Panc1 (cell line): ENCODE measurements around the gene USP49. TPM values are rescaled to one million over a fixed set of nuclear protein-coding genes. Genes with fewer than 3 reads are reported as not detected.

Source experiments
- ATAC-seq: fragments of 200-7000 bp; cut with Tn5 transposase; 2 replicates; pipeline ENCODE4 v1.9.1; 2020; ENCODE audit warnings: mild to moderate bottlenecking, moderate library complexity
- BruUV-seq: library from RNA; stranded (reverse); fragments of 400-500 nt; replicated peaks from 2 replicates; lab custom pipeline; 2021; lab: Mats Ljungman, UMichigan
- CTCF ChIA-PET: fragments of 300-600 bp; sonication (Branson Sonifier 250); formaldehyde crosslinking; loops from one replicate; lab custom pipeline; 2022; ENCODE audit warnings: antibody characterized with exemption; lab: Charles Lee
- POLR2A ChIA-PET: fragments of 300-600 bp; sonication (Branson Sonifier 250); formaldehyde crosslinking; loops from one replicate; lab custom pipeline; 2022; ENCODE audit warnings: antibody characterized with exemption; lab: Charles Lee
- DNase-seq: peaks from one replicate; pipeline ENCODE4 v3.0.0-alpha.2; 2010; ENCODE audit warnings: low read depth, low spot score
- H3K27ac ChIP-seq: 2 replicates; pipeline ENCODE4 v1.5.1; 2011; ENCODE audit warnings: mild to moderate bottlenecking, low read length, inconsistent platforms
- H3K27me3 ChIP-seq: fragments of 200-500 bp; sonication (Bioruptor generic); 2 replicates; pipeline ENCODE4 v1.6.0; 2014; ENCODE audit warnings: low read length, inconsistent platforms; ENCODE audit not compliant: control insufficient read depth, insufficient read depth
- H3K36me3 ChIP-seq: fragments of 200-500 bp; sonication (Bioruptor generic); 2 replicates; pipeline ENCODE4 v1.5.1; 2014; ENCODE audit warnings: inconsistent platforms, mild to moderate bottlenecking, low read length, moderate library complexity; ENCODE audit not compliant: control insufficient read depth, insufficient read depth
- H3K4me1 ChIP-seq: 2 replicates; pipeline ENCODE4 v1.5.1; 2011; ENCODE audit warnings: inconsistent platforms, mild to moderate bottlenecking, low read length, moderate library complexity; ENCODE audit not compliant: control insufficient read depth, insufficient read depth
- H3K4me3 ChIP-seq, 2 experiments: 2 replicates each; pipeline ENCODE4 v1.5.1; 2011 to 2012; ENCODE audit warnings: low read depth in 2 of 2, low read length in 2 of 2, mild to moderate bottlenecking in 2 of 2, inconsistent platforms in 1 of 2, moderate library complexity in 1 of 2
- H3K9me3 ChIP-seq: fragments of 200-500 bp; sonication (Bioruptor generic); 2 replicates; pipeline ENCODE4 v1.5.1; 2014; ENCODE audit warnings: low read depth, mild to moderate bottlenecking, inconsistent platforms, low read length, moderate library complexity; ENCODE audit not compliant: control insufficient read depth, insufficient read depth
- POLR2AphosphoS5 ChIP-seq: IDR thresholded peaks from 2 replicates; pipeline ENCODE4 v1.6.1; 2012; ENCODE audit warnings: mild to moderate bottlenecking, low read depth, low read length, moderate library complexity
- SIN3A ChIP-seq: IDR thresholded peaks from 2 replicates; pipeline ENCODE4 v1.6.1; 2012; ENCODE audit warnings: low read depth, mild to moderate bottlenecking, low read length, moderate library complexity, borderline replicate concordance; ENCODE audit not compliant: insufficient read depth
- TCF7L2 ChIP-seq: IDR thresholded peaks from 2 replicates; pipeline ENCODE4 v1.6.1; 2011; ENCODE audit warnings: mild to moderate bottlenecking, low read depth, low read length, inconsistent platforms
- in situ Hi-C: cut with HindIII; loops from 2 replicates; pipeline ENCODE4 v1.10.0; 2016; ENCODE audit warnings: low sequenced_read_pairs, low pct_unique_long_range_greater_than_20kb
- intact Hi-C: fragments of 100-400 bp; cut with micrococcal nuclease; formaldehyde crosslinking; loops from one replicate; pipeline ENCODE4 v1.10.0; 2022; ENCODE audit not compliant: unreplicated experiment
- total RNA-seq: library from RNA; stranded (reverse); gene quantifications from one replicate; pipeline ENCODE4 v1.2.1, GENCODE V29; 2021; ENCODE audit not compliant: unreplicated experiment
- TF ChIP-seq, protein P1 (sequence below): fragments of 450-650 bp; IDR thresholded peaks from 2 replicates; pipeline ENCODE4 v1.5.1; 2017; ENCODE audit warnings: mild to moderate bottlenecking
- TF ChIP-seq, protein P2 (sequence below), 2 experiments: IDR thresholded peaks; 2 replicates each; pipeline ENCODE4 v1.6.1; 2011 to 2012; ENCODE audit warnings: low read depth in 2 of 2, control low read depth in 1 of 2, low read length in 1 of 2, mild to moderate bottlenecking in 1 of 2, moderate library complexity in 1 of 2; ENCODE audit not compliant: insufficient read depth in 1 of 2

The USP49 gene
- total RNA-seq, 1 experiment from 2014 or later, result 5.4 TPM

DNA sequence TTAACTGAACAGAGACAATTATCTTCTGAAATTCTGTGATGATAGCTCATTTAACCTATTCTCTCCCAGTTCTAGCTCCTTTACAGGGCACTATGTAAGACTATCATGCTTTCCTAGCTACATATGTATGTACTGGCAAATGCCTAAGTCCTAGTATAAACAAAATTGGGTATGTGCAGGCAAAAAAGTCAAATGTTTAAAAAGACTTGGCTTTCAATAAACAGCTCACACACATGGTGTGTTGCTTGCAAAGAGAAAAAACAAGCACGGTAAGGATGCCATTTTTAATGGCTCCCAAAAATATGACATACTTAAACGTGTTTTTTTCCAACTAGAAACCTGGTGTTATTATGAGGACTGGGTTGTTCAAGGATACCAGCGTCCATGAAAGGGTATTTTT lies 62.9 kb downstream of the USP49 start:
- Histone ChIP-seq H3K4me3 (no peak overlapping the region), H3K27me3 (no peaks in the 10 kb centered on the region), H3K4me1 (no peaks in the 10 kb centered on the region), H3K9me3 (no peaks in the 10 kb centered on the region), H3K27ac (no peak overlapping the region), H3K36me3 (no peaks in the 10 kb centered on the region)
- intact Hi-C loops, result no loop called here
- ATAC-seq, result no peak
- DNase-seq, result no peak
- BruUV-seq, result no TSS peak
- no peak for TF ChIP-seq TCF7L2
- TF ChIP-seq, protein P1, sequence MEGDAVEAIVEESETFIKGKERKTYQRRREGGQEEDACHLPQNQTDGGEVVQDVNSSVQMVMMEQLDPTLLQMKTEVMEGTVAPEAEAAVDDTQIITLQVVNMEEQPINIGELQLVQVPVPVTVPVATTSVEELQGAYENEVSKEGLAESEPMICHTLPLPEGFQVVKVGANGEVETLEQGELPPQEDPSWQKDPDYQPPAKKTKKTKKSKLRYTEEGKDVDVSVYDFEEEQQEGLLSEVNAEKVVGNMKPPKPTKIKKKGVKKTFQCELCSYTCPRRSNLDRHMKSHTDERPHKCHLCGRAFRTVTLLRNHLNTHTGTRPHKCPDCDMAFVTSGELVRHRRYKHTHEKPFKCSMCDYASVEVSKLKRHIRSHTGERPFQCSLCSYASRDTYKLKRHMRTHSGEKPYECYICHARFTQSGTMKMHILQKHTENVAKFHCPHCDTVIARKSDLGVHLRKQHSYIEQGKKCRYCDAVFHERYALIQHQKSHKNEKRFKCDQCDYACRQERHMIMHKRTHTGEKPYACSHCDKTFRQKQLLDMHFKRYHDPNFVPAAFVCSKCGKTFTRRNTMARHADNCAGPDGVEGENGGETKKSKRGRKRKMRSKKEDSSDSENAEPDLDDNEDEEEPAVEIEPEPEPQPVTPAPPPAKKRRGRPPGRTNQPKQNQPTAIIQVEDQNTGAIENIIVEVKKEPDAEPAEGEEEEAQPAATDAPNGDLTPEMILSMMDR, result no peak
- no peak for TF ChIP-seq POLR2AphosphoS5
- no peak for TF ChIP-seq SIN3A
- TF ChIP-seq, protein P2, sequence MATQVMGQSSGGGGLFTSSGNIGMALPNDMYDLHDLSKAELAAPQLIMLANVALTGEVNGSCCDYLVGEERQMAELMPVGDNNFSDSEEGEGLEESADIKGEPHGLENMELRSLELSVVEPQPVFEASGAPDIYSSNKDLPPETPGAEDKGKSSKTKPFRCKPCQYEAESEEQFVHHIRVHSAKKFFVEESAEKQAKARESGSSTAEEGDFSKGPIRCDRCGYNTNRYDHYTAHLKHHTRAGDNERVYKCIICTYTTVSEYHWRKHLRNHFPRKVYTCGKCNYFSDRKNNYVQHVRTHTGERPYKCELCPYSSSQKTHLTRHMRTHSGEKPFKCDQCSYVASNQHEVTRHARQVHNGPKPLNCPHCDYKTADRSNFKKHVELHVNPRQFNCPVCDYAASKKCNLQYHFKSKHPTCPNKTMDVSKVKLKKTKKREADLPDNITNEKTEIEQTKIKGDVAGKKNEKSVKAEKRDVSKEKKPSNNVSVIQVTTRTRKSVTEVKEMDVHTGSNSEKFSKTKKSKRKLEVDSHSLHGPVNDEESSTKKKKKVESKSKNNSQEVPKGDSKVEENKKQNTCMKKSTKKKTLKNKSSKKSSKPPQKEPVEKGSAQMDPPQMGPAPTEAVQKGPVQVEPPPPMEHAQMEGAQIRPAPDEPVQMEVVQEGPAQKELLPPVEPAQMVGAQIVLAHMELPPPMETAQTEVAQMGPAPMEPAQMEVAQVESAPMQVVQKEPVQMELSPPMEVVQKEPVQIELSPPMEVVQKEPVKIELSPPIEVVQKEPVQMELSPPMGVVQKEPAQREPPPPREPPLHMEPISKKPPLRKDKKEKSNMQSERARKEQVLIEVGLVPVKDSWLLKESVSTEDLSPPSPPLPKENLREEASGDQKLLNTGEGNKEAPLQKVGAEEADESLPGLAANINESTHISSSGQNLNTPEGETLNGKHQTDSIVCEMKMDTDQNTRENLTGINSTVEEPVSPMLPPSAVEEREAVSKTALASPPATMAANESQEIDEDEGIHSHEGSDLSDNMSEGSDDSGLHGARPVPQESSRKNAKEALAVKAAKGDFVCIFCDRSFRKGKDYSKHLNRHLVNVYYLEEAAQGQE (IDR thresholded peaks at IDR 0.05; ENCODE audit: insufficient read depth in 1 of 2, low read depth in 2 of 2, low read length in 1 of 2), result no peak
- ChIA-PET CTCF (no interaction called here), POLR2A (no interaction called here)
- in situ Hi-C loops, result no loop called here

DNA sequence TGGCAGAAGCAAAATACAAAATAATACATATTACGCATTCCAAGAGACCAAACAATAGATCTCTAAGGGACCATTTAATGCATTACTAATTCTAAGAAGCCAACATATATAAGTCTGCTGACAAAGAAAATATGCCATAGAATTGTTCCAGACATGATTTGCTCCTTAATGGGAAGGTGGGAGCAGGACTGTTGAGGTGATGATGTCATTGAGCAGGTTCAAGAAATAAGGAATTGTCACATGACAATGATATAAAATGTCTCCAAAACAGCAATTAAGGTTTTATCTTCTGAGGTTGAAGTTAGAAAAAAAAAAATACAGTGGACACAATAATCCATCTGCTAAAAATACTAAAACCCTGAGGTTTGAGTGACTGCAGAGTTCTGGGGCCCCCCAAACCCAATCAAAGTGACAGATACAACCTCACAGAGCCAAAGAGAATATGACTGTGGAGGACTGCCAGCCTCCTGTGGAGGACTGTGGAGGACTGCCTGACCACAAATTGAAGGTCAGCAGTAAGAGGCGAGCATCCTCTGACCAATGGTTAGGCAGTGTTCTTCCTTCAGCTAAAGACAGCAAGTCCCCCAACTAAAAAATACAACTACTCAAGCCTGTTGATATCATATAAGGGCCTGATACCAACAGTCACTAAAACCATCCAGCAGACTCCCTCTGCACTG lies 68.7 kb downstream of the USP49 start:
- DNase-seq (no peak), ATAC-seq (no peak)
- intact Hi-C loops (no loop called here), in situ Hi-C loops (no loop called here)
- CTCF ChIA-PET, result no interaction called here
- Histone ChIP-seq H3K27me3 (no peaks in the 10 kb centered on the region), H3K9me3 (no peaks in the 10 kb centered on the region), H3K4me1 (no peaks in the 10 kb centered on the region), H3K36me3 (no peaks in the 10 kb centered on the region), H3K27ac (no peak overlapping the region), H3K4me3 (no peak overlapping the region)
- no TSS peak for BruUV-seq
- TF ChIP-seq TCF7L2 (no peak), SIN3A (no peak), POLR2AphosphoS5 (no peak)
- TF ChIP-seq, protein P1, result no peak
- TF ChIP-seq, protein P2 (IDR thresholded peaks at IDR 0.05; ENCODE audit: insufficient read depth in 1 of 2, low read depth in 2 of 2, low read length in 1 of 2), result no peak
- POLR2A ChIA-PET, result no interaction called here
